Thymus (tissue), 11 donors: Measurements from ENCODE around the gene PPFIBP1. TPM values are rescaled to one million over a fixed set of nuclear protein-coding genes. Genes with fewer than 3 reads are reported as not detected.
A peak's percentile ranks its signal among the peaks of the same experiment; 100 is the strongest.
"Not testable (repeated sequence)": the region's sequence is repeated elsewhere in the genome, so short reads cannot be mapped to it uniquely, and the experiment has no call there.

Experiments used
- DNase-seq, 9 donors: peaks; one replicate each; pipeline ENCODE4 v3.0.0-alpha.2; 2013; ENCODE audit warnings: low spot score in 9 of 9, low read depth in 6 of 9, missing footprints in 1 of 9
- H3K27ac ChIP-seq, 2 donors: one replicate each; pipeline ENCODE4 v1.5.1; 2013; ENCODE audit warnings: control low read depth in 1 of 2, low read depth in 1 of 2, low read length in 1 of 2, mild to moderate bottlenecking in 1 of 2, moderate library complexity in 1 of 2
- H3K27me3 ChIP-seq, 2 donors: one replicate each; pipeline ENCODE4 v1.5.1; 2013; ENCODE audit warnings: low read length in 1 of 2; ENCODE audit not compliant: control insufficient read depth in 2 of 2, insufficient read depth in 1 of 2
- H3K36me3 ChIP-seq, 2 donors: one replicate each; pipeline ENCODE4 v1.5.1; 2013; ENCODE audit warnings: low read length in 1 of 2, mild to moderate bottlenecking in 1 of 2, moderate library complexity in 1 of 2; ENCODE audit not compliant: control insufficient read depth in 2 of 2, insufficient read depth in 2 of 2
- H3K4me1 ChIP-seq, 2 donors: one replicate each; pipeline ENCODE4 v1.5.1; 2013; ENCODE audit warnings: low read length in 2 of 2; ENCODE audit not compliant: control insufficient read depth in 2 of 2, insufficient read depth in 2 of 2
- H3K4me3 ChIP-seq, 2 donors: one replicate each; pipeline ENCODE4 v1.5.1; 2013; ENCODE audit warnings: low read length in 2 of 2, control low read depth in 1 of 2, mild to moderate bottlenecking in 1 of 2
- H3K9me3 ChIP-seq, 2 donors: one replicate each; pipeline ENCODE4 v1.5.1; 2013; ENCODE audit warnings: low read length in 1 of 2, mild to moderate bottlenecking in 1 of 2; ENCODE audit not compliant: control insufficient read depth in 2 of 2, insufficient read depth in 1 of 2
- WGBS: extraction: QIAGEN DNeasy Blood & Tissue Kit; methylation state at CpG from one replicate; pipeline ENCODE4 v1.1.7; 2013; 5-methylcytosine and 5-hydroxymethylcytosine counted together
- polyA plus RNA-seq: library from polyadenylated mRNA; stranded (reverse); fragments of 200-250 nt; gene quantifications from one replicate; pipeline ENCODE4 v1.2.3, GENCODE V29; 2013
- total RNA-seq: library from RNA; stranded (reverse); fragments of 120-200 nt; gene quantifications from one replicate; pipeline ENCODE4 v1.2.4, GENCODE V29; 2013
- donor health status: healthy.

Gene PPFIBP1
- total and polyA plus RNA-seq, 2 donors, result 10.0 to 23.7 TPM

DNA sequence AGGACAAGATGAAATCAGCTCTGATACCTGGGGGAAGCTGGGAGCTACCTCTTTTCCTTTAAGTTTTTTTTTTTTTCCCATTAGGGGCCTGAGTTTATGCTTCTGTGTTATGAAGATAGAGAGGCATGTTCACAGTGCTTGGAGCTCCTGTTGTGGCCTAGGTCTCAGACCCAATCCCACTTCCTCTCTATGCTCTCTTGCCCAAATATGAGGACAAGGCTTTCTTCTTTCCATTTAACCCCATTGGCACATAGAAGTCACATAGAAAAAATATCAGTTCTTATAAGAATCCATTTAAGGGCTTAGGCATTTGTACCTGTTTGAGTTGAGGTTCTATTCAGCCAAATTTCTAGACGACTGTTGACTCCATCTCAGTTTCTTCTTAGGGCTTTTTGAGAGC, 199.2 kb downstream of the PPFIBP1 start:
- WGBS, result 97% methylated on average over 1 of the region's 1 CpG
- DNase-seq, result no peak
- Histone ChIP-seq H3K27ac (no peak overlapping the region), H3K4me1 (no peaks in the 10 kb centered on the region), H3K4me3 (no peak overlapping the region), H3K27me3 (no peaks in the 10 kb centered on the region), H3K36me3 (peaks cover 10 to 48% of the 10 kb centered on the region in 2 donors), H3K9me3 (no peaks in the 10 kb centered on the region)

GRCh38 chr12:27730097-27730588, 206.1 kb downstream of the PPFIBP1 start:
- no peaks in the 10 kb centered on the region for H3K27me3 ChIP-seq
- WGBS, result 98% methylated on average over 4 of the region's 4 CpGs
- no peak for DNase-seq
- H3K4me1 ChIP-seq, result no peaks in the 10 kb centered on the region
- no peaks in the 10 kb centered on the region for H3K9me3 ChIP-seq
- no peak overlapping the region for H3K4me3 ChIP-seq
- H3K36me3 ChIP-seq, result peaks cover 9 to 28% of the 10 kb centered on the region in 2 donors
- H3K27ac ChIP-seq, result no peak overlapping the region

GRCh38 chr12:27732281-27732680, 208.3 kb downstream of the PPFIBP1 start:
- peak in 1 of 9 donors; percentile 5 for DNase-seq
- no peaks in the 10 kb centered on the region for H3K27me3 ChIP-seq
- no peaks in the 10 kb centered on the region for H3K9me3 ChIP-seq
- no peak overlapping the region for H3K4me3 ChIP-seq
- no peaks in the 10 kb centered on the region for H3K4me1 ChIP-seq
- no peak overlapping the region for H3K27ac ChIP-seq
- WGBS, result 95% methylated on average over 2 of the region's 2 CpGs
- peaks cover 8 to 20% of the 10 kb centered on the region in 2 donors for H3K36me3 ChIP-seq

- peak in 6 of 9 donors; percentile 4 to 41 (median 7) for DNase-seq
- no peak overlapping the region for H3K4me3 ChIP-seq
- peaks cover 8 to 20% of the 10 kb centered on the region in 2 donors for H3K36me3 ChIP-seq
- no peaks in the 10 kb centered on the region for H3K9me3 ChIP-seq
- no peaks in the 10 kb centered on the region for H3K4me1 ChIP-seq
- H3K27me3 ChIP-seq, result no peaks in the 10 kb centered on the region
- no peak overlapping the region for H3K27ac ChIP-seq
- WGBS, result 72% methylated on average over 3 of the region's 3 CpGs
Observed at GRCh38 chr12:27733052-27733656, 209.1 kb downstream of the PPFIBP1 start.

GRCh38 chr12:27733791-27734190, 209.8 kb downstream of the PPFIBP1 start:
- Histone ChIP-seq H3K27me3 (no peaks in the 10 kb centered on the region), H3K36me3 (peaks cover 8 to 25% of the 10 kb centered on the region in 2 donors), H3K4me3 (no peak overlapping the region), H3K4me1 (no peaks in the 10 kb centered on the region), H3K27ac (no peak overlapping the region), H3K9me3 (no peaks in the 10 kb centered on the region)
- WGBS, result 99% methylated on average over 1 of the region's 1 CpG
- DNase-seq, result no peak

GRCh38 chr12:27734321-27734720, 210.3 kb downstream of the PPFIBP1 start:
- H3K4me1 ChIP-seq, H3K9me3 ChIP-seq, H3K27ac ChIP-seq, DNase-seq, H3K4me3 ChIP-seq, H3K27me3 ChIP-seq: not testable (repeated sequence)
- peaks cover 8 to 24% of the 10 kb centered on the region in 2 donors for H3K36me3 ChIP-seq
- 98% methylated on average over 9 of the region's 9 CpGs for WGBS

DNA sequence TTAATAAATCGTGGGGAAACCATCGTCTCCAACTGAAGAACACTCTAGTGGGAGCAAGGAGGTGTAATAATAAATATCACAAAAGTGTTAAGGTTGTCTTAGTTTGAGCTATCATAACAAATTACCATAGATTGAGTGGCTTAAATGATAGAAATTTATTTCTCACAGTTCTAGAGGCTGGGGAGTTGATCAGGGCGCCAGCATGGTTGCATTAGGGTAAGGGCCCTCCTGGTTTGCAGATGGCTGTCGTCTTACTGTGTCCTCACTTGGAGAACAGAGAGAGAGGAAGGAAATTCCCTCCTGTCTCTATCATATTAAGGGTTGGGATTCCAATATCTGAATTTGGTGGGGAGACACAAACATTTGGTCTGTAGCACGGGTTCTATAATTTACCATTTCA, 219.6 kb downstream of the PPFIBP1 start:
- no peak for DNase-seq
- no peaks in the 10 kb centered on the region for H3K27me3 ChIP-seq
- no peaks in the 10 kb centered on the region for H3K4me1 ChIP-seq
- WGBS, result 98% methylated on average over 5 of the region's 5 CpGs
- no peaks in the 10 kb centered on the region for H3K9me3 ChIP-seq
- no peak overlapping the region for H3K4me3 ChIP-seq
- H3K27ac ChIP-seq, result no peak overlapping the region
- peaks cover 24 to 26% of the 10 kb centered on the region in 2 donors for H3K36me3 ChIP-seq

Other genes starting within 250 kb of the PPFIBP1 start
- 13.3 TPM for gene BMAL2, start 191.4 kb upstream of the PPFIBP1 start, total RNA-seq
- gene BMAL2, start 191.4 kb upstream of the PPFIBP1 start, polyA plus RNA-seq, result 7.6 TPM
- gene SMCO2, start 77.5 kb upstream of the PPFIBP1 start, total RNA-seq, result 0.71 TPM
- gene SMCO2, start 77.5 kb upstream of the PPFIBP1 start, polyA plus RNA-seq, result 2.6 TPM
- gene REP15, start 172.2 kb downstream of the PPFIBP1 start, total RNA-seq, result 0.47 TPM
- gene REP15, start 172.2 kb downstream of the PPFIBP1 start, polyA plus RNA-seq, result 0.94 TPM
- 48.2 TPM for gene MRPS35, start 186.6 kb downstream of the PPFIBP1 start, total RNA-seq
- gene MRPS35, start 186.6 kb downstream of the PPFIBP1 start, polyA plus RNA-seq, result 32.1 TPM